Immature natural killer cell (primary cell): Measurements from ENCODE around the gene GRIA1. TPM values are rescaled to one million over a fixed set of nuclear protein-coding genes. Genes with fewer than 3 reads are reported as not detected.

Experiments
- DNase-seq, 3 donors: peaks; one replicate each; pipeline ENCODE4 v3.0.0; 2022; ENCODE audit warnings: mixed read lengths in 1 of 3
- H3K27ac Mint-ChIP-seq, 6 donors: one replicate each; pipeline ENCODE4 v1.8.0; 2020; ENCODE audit warnings: mixed read lengths in 6 of 6, mild to moderate bottlenecking in 5 of 6, inconsistent platforms in 4 of 6, moderate library complexity in 3 of 6
- H3K27me3 Mint-ChIP-seq, 3 donors: one replicate each; pipeline ENCODE4 v1.8.0; 2020 to 2021; ENCODE audit warnings: low read depth in 3 of 3, mild to moderate bottlenecking in 3 of 3, mixed read lengths in 3 of 3, moderate library complexity in 3 of 3, inconsistent platforms in 1 of 3
- H3K36me3 Mint-ChIP-seq, 3 donors: one replicate each; pipeline ENCODE4 v1.8.0; 2020; ENCODE audit warnings: mixed read lengths in 3 of 3, inconsistent platforms in 2 of 3, mild to moderate bottlenecking in 2 of 3
- H3K4me1 Mint-ChIP-seq, 2 donors: one replicate each; pipeline ENCODE4 v1.8.0; 2020; ENCODE audit warnings: inconsistent platforms in 2 of 2, mild to moderate bottlenecking in 2 of 2, mixed read lengths in 2 of 2, moderate library complexity in 1 of 2
- H3K4me3 Mint-ChIP-seq, 5 donors: one replicate each; pipeline ENCODE4 v1.8.0; 2020; ENCODE audit warnings: mild to moderate bottlenecking in 5 of 5, mixed read lengths in 5 of 5, inconsistent platforms in 3 of 5, moderate library complexity in 3 of 5
- H3K9me3 Mint-ChIP-seq, 6 donors: one replicate each; pipeline ENCODE4 v1.8.0; 2020; ENCODE audit warnings: mild to moderate bottlenecking in 6 of 6, mixed read lengths in 6 of 6, inconsistent platforms in 4 of 6, moderate library complexity in 3 of 6
- polyA plus RNA-seq, 3 donors: library from polyadenylated mRNA; unstranded; fragments of 300-500 nt; fragmentation: Illumina TruSeq; gene quantifications; one replicate each; pipeline ENCODE4 v1.2.3, GENCODE V29; 2021

Gene GRIA1
- polyA plus RNA-seq, 3 donors from 2014 or later: not detected

- Mint-ChIP-seq H3K4me1 (no peaks in the 10 kb centered on the region), H3K27me3 (peaks cover 2 to 5% (median 4%) of the 10 kb centered on the region in 3 donors), H3K9me3 (peaks cover 0 to 10% (median 3%) of the 10 kb centered on the region in 6 donors), H3K4me3 (no peak overlapping the region), H3K27ac (no peak overlapping the region), H3K36me3 (no peaks in the 10 kb centered on the region)
- DNase-seq: no peak
Observed at GRCh38 chr5:153476767-153477166, 13.7 kb upstream of the GRIA1 start.

DNA sequence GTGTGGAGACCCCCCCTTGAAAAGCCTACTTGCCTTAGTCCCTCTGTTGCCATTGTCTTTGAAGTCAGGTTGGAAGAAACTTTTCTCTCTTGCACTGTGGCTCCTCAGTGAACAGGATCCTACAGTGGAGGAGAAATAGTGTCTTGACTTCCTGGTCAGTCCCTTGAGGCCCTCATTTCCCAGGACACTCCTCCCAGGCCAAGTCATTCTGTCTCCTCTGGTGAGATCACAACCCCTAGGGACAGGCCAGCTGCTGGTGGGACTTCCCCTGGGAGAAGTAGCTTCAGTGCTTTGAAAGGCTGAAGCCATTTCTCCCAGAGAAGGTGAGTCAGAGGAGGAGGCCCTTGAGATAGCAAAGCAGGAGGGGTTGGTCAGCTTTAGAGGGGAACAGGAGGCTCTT lies 10.1 kb upstream of the GRIA1 start:
- H3K4me1 Mint-ChIP-seq: no peaks in the 10 kb centered on the region
- DNase-seq: no peak
- peaks cover 0 to 9% (median 1%) of the 10 kb centered on the region in 6 donors for H3K9me3 Mint-ChIP-seq
- H3K4me3 Mint-ChIP-seq: no peak overlapping the region
- H3K36me3 Mint-ChIP-seq: no peaks in the 10 kb centered on the region
- H3K27ac Mint-ChIP-seq: no peak overlapping the region
- H3K27me3 Mint-ChIP-seq: peaks cover 0 to 6% (median 0%) of the 10 kb centered on the region in 3 donors

- peaks cover 0 to 9% (median 0%) of the 10 kb centered on the region in 6 donors for H3K9me3 Mint-ChIP-seq
- no peak overlapping the region for H3K27ac Mint-ChIP-seq
- no peaks in the 10 kb centered on the region for H3K36me3 Mint-ChIP-seq
- no peaks in the 10 kb centered on the region for H3K4me1 Mint-ChIP-seq
- H3K4me3 Mint-ChIP-seq: no peak overlapping the region
- peaks cover 0 to 4% (median 0%) of the 10 kb centered on the region in 3 donors for H3K27me3 Mint-ChIP-seq
- DNase-seq: no peak
Observed at GRCh38 chr5:153483482-153483881, 7.0 kb upstream of the GRIA1 start.

- H3K4me1 Mint-ChIP-seq: no peaks in the 10 kb centered on the region
- H3K27me3 Mint-ChIP-seq: peaks cover 0 to 3% (median 0%) of the 10 kb centered on the region in 3 donors
- no peaks in the 10 kb centered on the region for H3K36me3 Mint-ChIP-seq
- no peak overlapping the region for H3K4me3 Mint-ChIP-seq
- H3K27ac Mint-ChIP-seq: no peak overlapping the region
- no peak for DNase-seq
- peaks cover 0 to 11% (median 0%) of the 10 kb centered on the region in 6 donors for H3K9me3 Mint-ChIP-seq
Observed at GRCh38 chr5:153485641-153486040, 4.8 kb upstream of the GRIA1 start.

- Mint-ChIP-seq H3K36me3 (no peaks in the 10 kb centered on the region), H3K4me3 (no peak overlapping the region), H3K9me3 (peaks cover 0 to 8% (median 0%) of the 10 kb centered on the region in 6 donors), H3K27me3 (peaks cover 3 to 10% (median 3%) of the 10 kb centered on the region in 3 donors), H3K27ac (no peak overlapping the region), H3K4me1 (no peaks in the 10 kb centered on the region)
- no peak for DNase-seq
Observed at GRCh38 chr5:153486771-153487170, 3.7 kb upstream of the GRIA1 start.

GRCh38 chr5:153489611-153490010 lies 859 bp upstream of the GRIA1 start:
- Mint-ChIP-seq H3K4me1 (no peaks in the 10 kb centered on the region), H3K9me3 (peaks cover 0 to 3% (median 0%) of the 10 kb centered on the region in 6 donors), H3K27me3 (peaks cover 3 to 17% (median 5%) of the 10 kb centered on the region in 3 donors), H3K4me3 (no peak overlapping the region), H3K36me3 (no peaks in the 10 kb centered on the region), H3K27ac (no peak overlapping the region)
- no peak for DNase-seq

- Mint-ChIP-seq H3K36me3 (no peaks in the 10 kb centered on the region), H3K4me1 (no peaks in the 10 kb centered on the region), H3K4me3 (no peak overlapping the region), H3K27me3 (peaks cover 3 to 17% (median 5%) of the 10 kb centered on the region in 3 donors), H3K27ac (no peak overlapping the region), H3K9me3 (peaks cover 0 to 2% (median 0%) of the 10 kb centered on the region in 6 donors)
- no peak for DNase-seq
Observed at GRCh38 chr5:153491038-153491744, 721 bp downstream of the GRIA1 start.

DNA sequence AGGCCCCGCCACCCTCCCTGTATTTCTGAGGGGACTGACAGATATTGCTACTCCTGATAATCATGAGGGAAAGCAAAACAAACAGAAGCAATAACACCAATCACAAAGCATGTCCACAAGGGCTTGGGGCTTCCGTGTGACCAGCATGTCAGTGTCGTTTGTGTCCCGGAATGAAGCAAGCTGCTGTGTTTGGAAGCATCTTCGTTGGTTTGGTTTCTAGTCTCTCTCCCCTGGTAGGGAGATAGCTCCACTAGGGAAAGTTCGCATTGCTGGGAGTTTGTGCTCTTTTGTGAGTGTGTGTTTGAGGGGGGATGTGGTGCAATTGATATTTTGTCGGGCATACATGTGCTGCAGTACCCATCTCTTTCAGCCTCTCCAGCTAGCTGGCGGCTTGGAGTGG lies 1.4 kb downstream of the GRIA1 start:
- no peak for DNase-seq
- H3K27me3 Mint-ChIP-seq: peaks cover 3 to 17% (median 5%) of the 10 kb centered on the region in 3 donors
- H3K4me3 Mint-ChIP-seq: no peak overlapping the region
- H3K9me3 Mint-ChIP-seq: peaks cover 0 to 2% (median 0%) of the 10 kb centered on the region in 6 donors
- H3K4me1 Mint-ChIP-seq: no peaks in the 10 kb centered on the region
- no peaks in the 10 kb centered on the region for H3K36me3 Mint-ChIP-seq
- no peak overlapping the region for H3K27ac Mint-ChIP-seq

DNA sequence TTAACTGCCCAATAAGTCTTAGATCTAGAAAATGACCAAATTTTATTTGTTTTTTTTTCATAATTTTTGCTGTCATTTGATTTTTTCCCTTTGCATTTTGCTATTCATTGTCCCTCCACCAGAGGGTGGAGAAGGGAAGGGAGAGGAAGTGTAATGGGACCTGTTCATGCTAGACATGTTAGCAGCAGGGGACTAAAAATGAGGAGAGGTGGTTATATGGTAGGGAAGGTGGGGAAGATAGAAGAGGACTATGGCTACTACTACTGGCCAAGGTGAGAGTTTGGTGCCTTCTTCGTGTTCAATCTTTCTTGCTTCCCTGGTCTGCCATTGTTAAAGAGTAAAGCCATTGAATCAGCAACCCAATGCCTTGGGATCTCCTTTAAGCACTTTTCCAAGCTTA lies 6.4 kb downstream of the GRIA1 start:
- Mint-ChIP-seq H3K4me3 (no peak overlapping the region), H3K4me1 (no peaks in the 10 kb centered on the region), H3K27me3 (peaks cover 0 to 9% (median 2%) of the 10 kb centered on the region in 3 donors), H3K36me3 (no peaks in the 10 kb centered on the region), H3K9me3 (no peaks in the 10 kb centered on the region), H3K27ac (no peak overlapping the region)
- no peak for DNase-seq

DNA sequence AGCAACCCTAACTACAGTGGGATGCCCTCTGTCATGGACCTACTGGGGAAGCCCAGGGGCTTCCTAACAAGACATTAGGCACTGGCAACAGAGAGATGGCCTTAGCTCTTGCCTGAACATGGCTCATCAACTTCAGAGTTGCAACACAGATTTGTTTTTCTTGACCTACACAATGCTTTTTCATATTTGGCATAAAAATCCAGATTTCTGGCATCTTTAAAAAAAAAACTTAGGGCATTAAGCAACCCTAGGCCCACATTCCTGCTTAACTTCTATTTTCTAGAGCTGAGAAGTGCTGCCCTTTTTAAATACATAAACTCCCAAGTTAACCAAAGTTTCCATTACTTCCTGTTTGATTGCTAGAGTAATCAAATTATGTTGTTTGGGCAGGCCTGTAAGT lies 8.0 kb downstream of the GRIA1 start:
- H3K27ac Mint-ChIP-seq: no peak overlapping the region
- H3K36me3 Mint-ChIP-seq: no peaks in the 10 kb centered on the region
- H3K4me3 Mint-ChIP-seq: no peak overlapping the region
- peaks cover 0 to 3% (median 2%) of the 10 kb centered on the region in 3 donors for H3K27me3 Mint-ChIP-seq
- no peak for DNase-seq
- no peaks in the 10 kb centered on the region for H3K4me1 Mint-ChIP-seq
- no peaks in the 10 kb centered on the region for H3K9me3 Mint-ChIP-seq

- peaks cover 0 to 2% (median 0%) of the 10 kb centered on the region in 3 donors for H3K27me3 Mint-ChIP-seq
- DNase-seq: no peak
- no peak overlapping the region for H3K4me3 Mint-ChIP-seq
- no peaks in the 10 kb centered on the region for H3K36me3 Mint-ChIP-seq
- H3K4me1 Mint-ChIP-seq: no peaks in the 10 kb centered on the region
- H3K9me3 Mint-ChIP-seq: no peaks in the 10 kb centered on the region
- no peak overlapping the region for H3K27ac Mint-ChIP-seq
Observed at GRCh38 chr5:153500178-153500577, 9.7 kb downstream of the GRIA1 start.

DNA sequence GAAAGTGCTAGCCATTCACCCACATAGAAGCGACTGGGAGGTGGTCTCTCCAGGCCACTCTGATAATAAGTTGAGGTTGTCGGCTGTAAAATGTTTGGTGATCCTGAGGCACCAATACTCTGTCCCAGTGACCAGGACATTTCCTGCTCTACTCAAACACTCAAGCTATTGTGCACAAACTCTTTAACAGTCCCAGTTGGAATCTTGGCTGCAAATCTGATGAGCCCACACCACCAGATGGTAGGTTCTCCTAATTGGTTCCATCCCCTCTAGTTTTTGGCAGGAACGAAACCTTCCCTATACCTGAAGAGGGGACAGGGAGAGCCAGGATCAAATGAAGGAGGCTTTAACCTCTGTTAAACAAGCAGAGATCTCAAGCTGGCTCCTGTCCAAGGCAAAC lies 14.3 kb downstream of the GRIA1 start:
- Mint-ChIP-seq H3K27me3 (peaks cover 0 to 4% (median 0%) of the 10 kb centered on the region in 3 donors), H3K9me3 (peaks cover 0 to 1% (median 0%) of the 10 kb centered on the region in 6 donors), H3K4me3 (no peak overlapping the region), H3K4me1 (no peaks in the 10 kb centered on the region), H3K36me3 (no peaks in the 10 kb centered on the region), H3K27ac (no peak overlapping the region)
- no peak for DNase-seq

- no peak overlapping the region for H3K4me3 Mint-ChIP-seq
- peaks cover 0 to 3% (median 3%) of the 10 kb centered on the region in 3 donors for H3K27me3 Mint-ChIP-seq
- peaks cover 0 to 8% (median 0%) of the 10 kb centered on the region in 6 donors for H3K9me3 Mint-ChIP-seq
- H3K36me3 Mint-ChIP-seq: no peaks in the 10 kb centered on the region
- no peak for DNase-seq
- H3K4me1 Mint-ChIP-seq: no peaks in the 10 kb centered on the region
- no peak overlapping the region for H3K27ac Mint-ChIP-seq
Observed at GRCh38 chr5:153508700-153509099, 18.2 kb downstream of the GRIA1 start.

DNA sequence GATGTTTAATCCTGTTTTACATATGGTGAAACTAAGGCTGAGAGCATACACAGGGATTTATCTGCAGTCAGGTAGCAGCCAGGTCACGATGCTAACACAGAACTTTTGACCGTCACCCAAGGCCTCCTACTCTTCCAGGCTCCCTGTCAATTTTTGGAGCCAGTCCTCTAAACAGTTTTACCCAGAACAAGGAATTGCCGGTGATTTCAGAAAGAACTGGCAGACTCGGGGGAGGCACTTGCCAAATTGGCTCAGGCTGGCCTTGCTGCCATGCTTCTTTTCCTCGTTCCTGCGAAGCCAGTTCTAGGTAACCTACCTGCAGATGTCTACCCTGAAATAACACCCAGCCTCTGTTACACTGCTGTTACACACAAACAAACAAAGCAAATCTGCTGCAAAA lies 21.2 kb downstream of the GRIA1 start:
- peaks cover 0 to 11% (median 0%) of the 10 kb centered on the region in 6 donors for H3K9me3 Mint-ChIP-seq
- no peaks in the 10 kb centered on the region for H3K4me1 Mint-ChIP-seq
- H3K27ac Mint-ChIP-seq: no peak overlapping the region
- no peak overlapping the region for H3K4me3 Mint-ChIP-seq
- H3K27me3 Mint-ChIP-seq: peaks cover 3 to 4% (median 4%) of the 10 kb centered on the region in 3 donors
- no peak for DNase-seq
- H3K36me3 Mint-ChIP-seq: no peaks in the 10 kb centered on the region

DNA sequence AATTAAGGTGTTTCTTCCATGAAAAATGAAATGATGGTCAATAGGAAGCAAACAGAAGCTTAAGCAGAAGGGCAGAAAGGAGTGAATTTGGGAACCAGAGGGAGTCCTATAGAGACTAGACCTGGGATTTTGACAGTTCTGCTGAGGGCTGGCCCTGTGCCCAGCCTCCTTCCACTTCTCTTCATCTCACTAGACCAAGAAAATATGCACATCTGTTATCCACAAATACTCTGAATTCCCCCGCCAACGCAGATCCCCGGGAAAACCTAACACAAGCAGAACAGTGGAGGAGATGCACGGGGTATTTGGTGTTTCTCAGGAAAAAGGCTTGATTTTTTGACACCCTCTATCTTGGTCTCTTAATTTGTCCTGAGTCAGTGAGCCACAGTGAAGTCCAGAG lies 22.7 kb downstream of the GRIA1 start:
- H3K9me3 Mint-ChIP-seq: peaks cover 0 to 11% (median 0%) of the 10 kb centered on the region in 6 donors
- H3K4me3 Mint-ChIP-seq: no peak overlapping the region
- H3K36me3 Mint-ChIP-seq: no peaks in the 10 kb centered on the region
- H3K27ac Mint-ChIP-seq: no peak overlapping the region
- peaks cover 3 to 9% (median 4%) of the 10 kb centered on the region in 3 donors for H3K27me3 Mint-ChIP-seq
- DNase-seq: no peak
- H3K4me1 Mint-ChIP-seq: no peaks in the 10 kb centered on the region
